ENCODE measurements around the gene ZNF143. TPM values are rescaled to one million over a fixed set of nuclear protein-coding genes. Genes with fewer than 3 reads are reported as not detected.
"Not testable (repeated sequence)": the region's sequence is repeated elsewhere in the genome, so short reads cannot be mapped to it uniquely, and the experiment has no call there.

ZNF143 gene
- total RNA-seq, 1 donor from 2014 or later, result 30.9 TPM

GRCh38 chr11:9509041-9509440 lies 48.2 kb downstream of the ZNF143 start:
- Mint-ChIP-seq H3K4me1 (ENCODE audit: low read depth) (peaks cover 16% of the 10 kb centered on the region), H3K9me3 (no peaks in the 10 kb centered on the region), H3K36me3 (ENCODE audit: low read depth) (peaks cover 50% of the 10 kb centered on the region), H3K27me3 (ENCODE audit: low read depth) (no peaks in the 10 kb centered on the region), H3K4me3 (ENCODE audit: low read depth) (no peak overlapping the region), H3K27ac (no peak overlapping the region)
- no peak for DNase-seq (ENCODE audit: low spot score)
- intact Hi-C loops (cut with micrococcal nuclease), result loop anchor here (5.0 to 10.0 kb wide), 4 partner anchors 47 to 494 kb away; partner anchors contain the start of gene ZNF143

- Mint-ChIP-seq H3K4me3 (ENCODE audit: low read depth) (no peak overlapping the region), H3K36me3 (ENCODE audit: low read depth) (peaks cover 60% of the 10 kb centered on the region), H3K9me3 (no peaks in the 10 kb centered on the region), H3K4me1 (ENCODE audit: low read depth) (peaks cover 12% of the 10 kb centered on the region), H3K27ac (no peak overlapping the region), H3K27me3 (ENCODE audit: low read depth) (no peaks in the 10 kb centered on the region)
- intact Hi-C loops (cut with micrococcal nuclease), result no loop called here
- DNase-seq (ENCODE audit: low spot score), result no peak
These were observed 51.7 kb downstream of the ZNF143 start for GRCh38 chr11:9512370-9513019.

- DNase-seq (ENCODE audit: low spot score); H3K4me1 Mint-ChIP-seq (ENCODE audit: low read depth); H3K27ac Mint-ChIP-seq; intact Hi-C loops (cut with micrococcal nuclease); H3K4me3 Mint-ChIP-seq (ENCODE audit: low read depth); H3K27me3 Mint-ChIP-seq (ENCODE audit: low read depth); H3K9me3 Mint-ChIP-seq: not testable (repeated sequence)
- peaks cover 58% of the 10 kb centered on the region for H3K36me3 Mint-ChIP-seq (ENCODE audit: low read depth)
These were observed 53.8 kb downstream of the ZNF143 start for GRCh38 chr11:9514576-9514975.

- H3K4me1 Mint-ChIP-seq (ENCODE audit: low read depth), result no peaks in the 10 kb centered on the region
- no peak for DNase-seq (ENCODE audit: low spot score)
- peaks cover 54% of the 10 kb centered on the region for H3K36me3 Mint-ChIP-seq (ENCODE audit: low read depth)
- intact Hi-C loops (cut with micrococcal nuclease), result no loop called here
- H3K27me3 Mint-ChIP-seq (ENCODE audit: low read depth), result no peaks in the 10 kb centered on the region
- no peak overlapping the region for H3K27ac Mint-ChIP-seq
- H3K4me3 Mint-ChIP-seq (ENCODE audit: low read depth), result no peak overlapping the region
- H3K9me3 Mint-ChIP-seq, result no peaks in the 10 kb centered on the region
These were observed 55.3 kb downstream of the ZNF143 start for GRCh38 chr11:9516113-9516512.

- H3K27ac Mint-ChIP-seq, result no peak overlapping the region
- DNase-seq (ENCODE audit: low spot score), result no peak
- peaks cover 51% of the 10 kb centered on the region for H3K36me3 Mint-ChIP-seq (ENCODE audit: low read depth)
- no peaks in the 10 kb centered on the region for H3K9me3 Mint-ChIP-seq
- no peaks in the 10 kb centered on the region for H3K27me3 Mint-ChIP-seq (ENCODE audit: low read depth)
- intact Hi-C loops (cut with micrococcal nuclease), result no loop called here
- H3K4me3 Mint-ChIP-seq (ENCODE audit: low read depth), result no peak overlapping the region
- no peaks in the 10 kb centered on the region for H3K4me1 Mint-ChIP-seq (ENCODE audit: low read depth)
These were observed 58.1 kb downstream of the ZNF143 start for GRCh38 chr11:9518835-9519410.

- H3K4me3 Mint-ChIP-seq (ENCODE audit: low read depth), result no peak overlapping the region
- H3K9me3 Mint-ChIP-seq, result no peaks in the 10 kb centered on the region
- H3K4me1 Mint-ChIP-seq (ENCODE audit: low read depth), result no peaks in the 10 kb centered on the region
- no peaks in the 10 kb centered on the region for H3K27me3 Mint-ChIP-seq (ENCODE audit: low read depth)
- H3K27ac Mint-ChIP-seq, result no peak overlapping the region
- intact Hi-C loops (cut with micrococcal nuclease), result no loop called here
- peaks cover 45% of the 10 kb centered on the region for H3K36me3 Mint-ChIP-seq (ENCODE audit: low read depth)
- no peak for DNase-seq (ENCODE audit: low spot score)
These were observed 63.2 kb downstream of the ZNF143 start for GRCh38 chr11:9524001-9524400.

- Mint-ChIP-seq H3K4me1 (ENCODE audit: low read depth) (no peaks in the 10 kb centered on the region), H3K9me3 (no peaks in the 10 kb centered on the region), H3K27ac (no peak overlapping the region), H3K4me3 (ENCODE audit: low read depth) (no peak overlapping the region), H3K36me3 (ENCODE audit: low read depth) (peaks cover 41% of the 10 kb centered on the region), H3K27me3 (ENCODE audit: low read depth) (no peaks in the 10 kb centered on the region)
- no peak for DNase-seq (ENCODE audit: low spot score)
- intact Hi-C loops (cut with micrococcal nuclease), result no loop called here
These were observed 64.3 kb downstream of the ZNF143 start for GRCh38 chr11:9525116-9525515.

GRCh38 chr11:9527481-9528135 lies 66.8 kb downstream of the ZNF143 start:
- intact Hi-C loops (cut with micrococcal nuclease), result no loop called here
- H3K4me3 Mint-ChIP-seq (ENCODE audit: low read depth), result no peak overlapping the region
- H3K36me3 Mint-ChIP-seq (ENCODE audit: low read depth), result peaks cover 31% of the 10 kb centered on the region
- H3K27ac Mint-ChIP-seq, result no peak overlapping the region
- H3K27me3 Mint-ChIP-seq (ENCODE audit: low read depth), result no peaks in the 10 kb centered on the region
- no peaks in the 10 kb centered on the region for H3K4me1 Mint-ChIP-seq (ENCODE audit: low read depth)
- no peak for DNase-seq (ENCODE audit: low spot score)
- H3K9me3 Mint-ChIP-seq, result no peaks in the 10 kb centered on the region

GRCh38 chr11:9528136-9528501 lies 67.3 kb downstream of the ZNF143 start:
- Mint-ChIP-seq H3K9me3 (no peaks in the 10 kb centered on the region), H3K4me1 (ENCODE audit: low read depth) (no peaks in the 10 kb centered on the region), H3K27me3 (ENCODE audit: low read depth) (no peaks in the 10 kb centered on the region), H3K4me3 (ENCODE audit: low read depth) (no peak overlapping the region), H3K27ac (no peak overlapping the region), H3K36me3 (ENCODE audit: low read depth) (peaks cover 29% of the 10 kb centered on the region)
- intact Hi-C loops (cut with micrococcal nuclease), result no loop called here
- no peak for DNase-seq (ENCODE audit: low spot score)

GRCh38 chr11:9528573-9529333 lies 67.9 kb downstream of the ZNF143 start:
- no peak overlapping the region for H3K27ac Mint-ChIP-seq
- H3K36me3 Mint-ChIP-seq (ENCODE audit: low read depth), result peaks cover 27% of the 10 kb centered on the region
- no peak overlapping the region for H3K4me3 Mint-ChIP-seq (ENCODE audit: low read depth)
- intact Hi-C loops (cut with micrococcal nuclease), result no loop called here
- no peaks in the 10 kb centered on the region for H3K27me3 Mint-ChIP-seq (ENCODE audit: low read depth)
- no peaks in the 10 kb centered on the region for H3K9me3 Mint-ChIP-seq
- DNase-seq (ENCODE audit: low spot score), result no peak
- no peaks in the 10 kb centered on the region for H3K4me1 Mint-ChIP-seq (ENCODE audit: low read depth)

- Mint-ChIP-seq H3K36me3 (ENCODE audit: low read depth) (peaks cover 27% of the 10 kb centered on the region), H3K27me3 (ENCODE audit: low read depth) (no peaks in the 10 kb centered on the region), H3K4me1 (ENCODE audit: low read depth) (no peaks in the 10 kb centered on the region), H3K9me3 (no peaks in the 10 kb centered on the region), H3K4me3 (ENCODE audit: low read depth) (no peak overlapping the region), H3K27ac (no peak overlapping the region)
- intact Hi-C loops (cut with micrococcal nuclease), result no loop called here
- no peak for DNase-seq (ENCODE audit: low spot score)
These were observed 68.5 kb downstream of the ZNF143 start for GRCh38 chr11:9529334-9529650.

GRCh38 chr11:9530020-9530621 lies 69.3 kb downstream of the ZNF143 start:
- no peaks in the 10 kb centered on the region for H3K27me3 Mint-ChIP-seq (ENCODE audit: low read depth)
- intact Hi-C loops (cut with micrococcal nuclease), result no loop called here
- no peak overlapping the region for H3K4me3 Mint-ChIP-seq (ENCODE audit: low read depth)
- H3K36me3 Mint-ChIP-seq (ENCODE audit: low read depth), result peaks cover 24% of the 10 kb centered on the region
- H3K9me3 Mint-ChIP-seq, result no peaks in the 10 kb centered on the region
- no peaks in the 10 kb centered on the region for H3K4me1 Mint-ChIP-seq (ENCODE audit: low read depth)
- no peak overlapping the region for H3K27ac Mint-ChIP-seq
- DNase-seq (ENCODE audit: low spot score), result no peak

Data from activated T-helper 2 cell treated with anti-CD3 and anti-CD28 coated beads, Interferon-gamma antibody, Interleukin-2, Interleukin-4, amounts not matched to agents 10 μg/mL and 5 μg/mL and 100 μg/mL, durations not matched to agents 14 hours and 24 hours and 36 hours (primary cell).